CD14-positive monocyte (primary cell): Measurements from ENCODE around the gene TSBP1. TPM values are rescaled to one million over a fixed set of nuclear protein-coding genes. Genes with fewer than 3 reads are reported as not detected.
"Not testable (repeated sequence)": the region's sequence is repeated elsewhere in the genome, so short reads cannot be mapped to it uniquely, and the experiment has no call there.

ENCODE experiments used
- DNase-seq, 3 donors: peaks; one replicate each; pipeline ENCODE4 v3.0.0-alpha.2; 2011 to 2022
- H2AFZ ChIP-seq: 2 replicates; pipeline ENCODE4 v1.6.0; 2012; ENCODE audit warnings: mild to moderate bottlenecking, low read depth, low read length, inconsistent platforms; ENCODE audit not compliant: insufficient read depth, poor library complexity, severe bottlenecking
- H3K27ac ChIP-seq, 2 donors: 1 replicate in 1 of 2; 2 replicates in 1 of 2; pipeline ENCODE4 v1.5.1; 2012 to 2013; ENCODE audit warnings: low read length in 2 of 2, control low read depth in 1 of 2, inconsistent platforms in 1 of 2, low read depth in 1 of 2, mild to moderate bottlenecking in 1 of 2
- H3K27me3 ChIP-seq, 2 donors: one replicate each; pipeline versions ENCODE4 v1.6.0 to v1.6.1; 2011 to 2013; ENCODE audit warnings: low read length in 2 of 2; ENCODE audit not compliant: control insufficient read depth in 2 of 2, insufficient read depth in 2 of 2
- H3K36me3 ChIP-seq, 2 donors: replicated peaks in 1 of 2; 1 replicate in 1 of 2; 2 replicates in 1 of 2; pipeline versions ENCODE4 v1.5.1 to v1.6.1; 2012 to 2013; ENCODE audit warnings: low read length in 2 of 2, control low read depth in 1 of 2, inconsistent platforms in 1 of 2, mild to moderate bottlenecking in 1 of 2; ENCODE audit not compliant: insufficient read depth in 2 of 2, control insufficient read depth in 1 of 2
- H3K4me1 ChIP-seq, 2 donors: 1 replicate in 1 of 2; 2 replicates in 1 of 2; pipeline versions ENCODE4 v1.5.1 to v1.6.1; 2012 to 2013; ENCODE audit warnings: low read length in 2 of 2, control low read depth in 1 of 2, inconsistent platforms in 1 of 2, mild to moderate bottlenecking in 1 of 2, moderate library complexity in 1 of 2; ENCODE audit not compliant: insufficient read depth in 2 of 2, control insufficient read depth in 1 of 2
- H3K4me2 ChIP-seq: replicated peaks from 2 replicates; pipeline ENCODE3; 2012; ENCODE audit warnings: low read length, moderate library complexity, mild to moderate bottlenecking; ENCODE audit not compliant: poor library complexity, severe bottlenecking; ENCODE audit errors: extremely low read depth
- H3K4me3 ChIP-seq, 3 experiments: fragments of 200-600 bp in 1 of 3; sonication (generic) in 1 of 3; replicated peaks in 1 of 3; 1 replicate in 2 of 3; 2 replicates in 1 of 3; pipeline ENCODE4 v1.5.1; 2011 to 2013; ENCODE audit warnings: low read length in 3 of 3, mild to moderate bottlenecking in 3 of 3, control low read depth in 2 of 3, low read depth in 2 of 3, inconsistent platforms in 1 of 3, moderate library complexity in 1 of 3
- H3K79me2 ChIP-seq: 2 replicates; pipeline ENCODE4 v1.6.0; 2012; ENCODE audit warnings: mild to moderate bottlenecking, control low read depth, inconsistent platforms, low read length, moderate library complexity; ENCODE audit not compliant: insufficient read depth
- H3K9ac ChIP-seq: 2 replicates; pipeline ENCODE4 v1.6.0; 2017; ENCODE audit warnings: low read length, mild to moderate bottlenecking; ENCODE audit not compliant: insufficient read depth, poor library complexity, severe bottlenecking
- H3K9me3 ChIP-seq, 2 donors: replicated peaks in 1 of 2; 1 replicate in 1 of 2; 2 replicates in 1 of 2; pipeline versions ENCODE4 v1.5.1 to v1.6.1; 2012 to 2013; ENCODE audit warnings: low read length in 2 of 2, control low read depth in 1 of 2; ENCODE audit not compliant: control insufficient read depth in 1 of 2, insufficient read depth in 1 of 2
- H4K20me1 ChIP-seq: 2 replicates; pipeline ENCODE4 v1.6.0; 2012; ENCODE audit warnings: mild to moderate bottlenecking, low read length, control low read depth, moderate library complexity; ENCODE audit not compliant: insufficient read depth
- H3K27ac Mint-ChIP-seq, 7 donors: one replicate each; pipeline ENCODE4 v1.8.0; 2020; ENCODE audit warnings: mild to moderate bottlenecking in 7 of 7, mixed read lengths in 7 of 7, moderate library complexity in 6 of 7, inconsistent platforms in 2 of 7
- H3K27me3 Mint-ChIP-seq, 3 donors: one replicate each; pipeline ENCODE4 v1.8.0; 2021 to 2022; ENCODE audit warnings: low read depth in 3 of 3, mild to moderate bottlenecking in 3 of 3, mixed read lengths in 3 of 3, moderate library complexity in 3 of 3, inconsistent platforms in 1 of 3
- H3K36me3 Mint-ChIP-seq, 2 donors: one replicate each; pipeline ENCODE4 v1.8.0; 2020; ENCODE audit warnings: mixed read lengths in 2 of 2, inconsistent platforms in 1 of 2, mild to moderate bottlenecking in 1 of 2
- H3K4me1 Mint-ChIP-seq: one replicate; pipeline ENCODE4 v1.8.0; 2020; ENCODE audit warnings: mild to moderate bottlenecking, mixed read lengths
- H3K4me3 Mint-ChIP-seq, 2 donors: one replicate each; pipeline ENCODE4 v1.8.0; 2020; ENCODE audit warnings: mild to moderate bottlenecking in 2 of 2, mixed read lengths in 2 of 2, moderate library complexity in 1 of 2
- H3K9me3 Mint-ChIP-seq, 7 donors: one replicate each; pipeline ENCODE4 v1.8.0; 2020 to 2022; ENCODE audit warnings: mixed read lengths in 7 of 7, mild to moderate bottlenecking in 6 of 7, moderate library complexity in 6 of 7, inconsistent platforms in 2 of 7
- CTCF ChIP-seq: fragments of 200-600 bp; IDR thresholded peaks from one replicate; pipeline ENCODE4 v1.8.0; 2022; ENCODE audit warnings: antibody characterized with exemption, mild to moderate bottlenecking
- WGBS: methylation state at CpG from one replicate; pipeline ENCODE4 v1.1.5; 2013; ENCODE audit warnings: missing lambda C conversion rate; ENCODE audit not compliant: insufficient coverage; 5-methylcytosine and 5-hydroxymethylcytosine counted together
- intact Hi-C, 2 donors: fragments of 100-400 bp; cut with micrococcal nuclease; formaldehyde crosslinking; loops; one replicate each; pipeline versions ENCODE4 v1.15.0 to v1.15.1; 2023
- polyA plus RNA-seq, 3 donors: library from polyadenylated mRNA; depleted of rRNA in 1 of 3; unstranded in 2 of 3; stranded (reverse) in 1 of 3; fragments of 300-500 nt in 2 of 3; fragments of >200 nt in 1 of 3; fragmentation: Illumina TruSeq in 2 of 3; gene quantifications; 1 replicate in 2 of 3; 2 replicates in 1 of 3; pipeline ENCODE4 v1.2.3, GENCODE V29; 2012 to 2021

TSBP1 gene
- polyA plus RNA-seq, 3 donors: not detected

- no peaks in the 10 kb centered on the region for H3K79me2 ChIP-seq
- no peak overlapping the region for H3K27ac ChIP-seq
- no peak overlapping the region for H3K4me2 ChIP-seq
- Mint-ChIP-seq H3K36me3 (no peaks in the 10 kb centered on the region), H3K9me3 (peaks cover 0 to 6% (median 0%) of the 10 kb centered on the region in 7 donors), H3K27me3 (peaks cover 0 to 5% (median 1%) of the 10 kb centered on the region in 3 donors), H3K4me3 (no peak overlapping the region), H3K4me1 (peaks cover 22% of the 10 kb centered on the region), H3K27ac (peak overlapping the region in 3 of 7 donors; percentile 24 to 80 (median 58))
- intact Hi-C loops: no loop called here
- no peaks in the 10 kb centered on the region for H3K36me3 ChIP-seq
- H2AFZ ChIP-seq: no peak overlapping the region
- no peak for DNase-seq
- no peaks in the 10 kb centered on the region for H3K9me3 ChIP-seq
- no peak for TF ChIP-seq CTCF
- no peak overlapping the region for H3K4me3 ChIP-seq
- H3K27me3 ChIP-seq: no peaks in the 10 kb centered on the region
- no peak overlapping the region for H3K9ac ChIP-seq
- peaks cover 18 to 32% of the 10 kb centered on the region in 2 donors for H3K4me1 ChIP-seq
- H4K20me1 ChIP-seq: no peaks in the 10 kb centered on the region
Measured at GRCh38 chr6:32267035-32267434, 104.7 kb downstream of the TSBP1 start.

GRCh38 chr6:32257262-32257661 lies 114.4 kb downstream of the TSBP1 start:
- H3K9me3 Mint-ChIP-seq, H3K27ac ChIP-seq, H3K4me3 Mint-ChIP-seq, DNase-seq, H3K36me3 Mint-ChIP-seq, H3K4me2 ChIP-seq, H2AFZ ChIP-seq, H3K9ac ChIP-seq, H3K27me3 ChIP-seq, H3K9me3 ChIP-seq, H4K20me1 ChIP-seq, H3K27ac Mint-ChIP-seq, intact Hi-C loops, H3K36me3 ChIP-seq, H3K4me3 ChIP-seq, H3K79me2 ChIP-seq: not testable (repeated sequence)
- WGBS: no CpG with 5 or more reads among the region's 4 CpGs
- H3K4me1 Mint-ChIP-seq: peaks cover 18% of the 10 kb centered on the region
- peaks cover 5 to 14% (median 6%) of the 10 kb centered on the region in 3 donors for H3K27me3 Mint-ChIP-seq
- H3K4me1 ChIP-seq: peaks cover 12 to 17% of the 10 kb centered on the region in 2 donors
